ENCODE results near the gene SCN1B. TPM values are rescaled to one million over a fixed set of nuclear protein-coding genes. Genes with fewer than 3 reads are reported as not detected.

The SCN1B gene
- total and polyA plus RNA-seq, 2 of the 13 experiments (the other 11 are each of a cell fraction or from before 2014, with no cell fraction given) = 2.7 to 20.1 TPM

DNA sequence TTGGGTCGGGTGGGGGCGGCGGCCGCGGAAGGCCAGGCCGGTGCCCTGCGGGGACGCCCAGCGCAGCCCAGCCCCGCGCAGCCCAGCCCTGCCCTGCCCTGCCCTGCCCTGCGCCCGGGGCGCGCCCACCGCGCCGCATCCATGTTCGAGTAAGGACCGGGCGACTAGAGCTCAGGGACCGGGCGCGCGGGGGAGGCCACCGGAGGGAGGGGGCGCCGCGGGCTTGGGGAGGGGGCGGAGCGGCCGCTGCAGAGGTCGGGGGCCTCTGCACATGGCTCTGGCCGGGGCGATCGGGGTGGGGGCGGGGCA lies 30.0 kb upstream of the SCN1B start:
- WGBS (ENCODE audit: low lambda C conversion rate) = no CpG with 5 or more reads among the region's 37 CpGs
- POLR2A ChIA-PET = interaction anchor here (2.6 kb wide), 1 partner anchor 42 kb away, joined by 9 read pairs; no protein-coding TSS in a partner anchor
- intact Hi-C loops (cut with micrococcal nuclease; ENCODE audit: unreplicated experiment) = no loop called here

More for the DNA sequence above, 30.0 kb upstream of the SCN1B start:
- Histone ChIP-seq H3K27me3 (ENCODE audit: control insufficient read depth in 1 of 2, insufficient read depth in 2 of 2, low read length in 2 of 2) (no peaks in the 10 kb centered on the region; a peak in 1 of 5 replicates), H3K9me3 (ENCODE audit: low read length) (no peaks in the 10 kb centered on the region), H3K27ac (ENCODE audit: extremely low read length, insufficient read depth, low read length) (peak overlapping the region; percentile 74), H3K9ac (ENCODE audit: insufficient read depth, low read depth, low read length) (peak overlapping the region; percentile 88), H3K4me1 (ENCODE audit: insufficient read depth, low read length) (peaks cover 81% of the 10 kb centered on the region), H2AFZ (ENCODE audit: low read length) (no peak overlapping the region), H3K79me2 (ENCODE audit: insufficient read depth, low read length) (peaks cover 45% of the 10 kb centered on the region), H3K4me2 (ENCODE audit: low read depth, low read length) (no peak overlapping the region), H4K20me1 (ENCODE audit: insufficient read depth, low read length) (peaks cover 33% of the 10 kb centered on the region), H3K4me3 (replicated peaks in 1 of 3; ENCODE audit: insufficient read depth in 1 of 3, low read depth in 2 of 3, low read length in 3 of 3) (peak overlapping the region; percentile 81 to 86 (median 81); a peak in 5 of 6 replicates), H3K36me3 (replicated peaks in 1 of 2; ENCODE audit: control insufficient read depth in 1 of 2, insufficient read depth in 2 of 2, low read length in 2 of 2) (peaks cover 0 to 4% of the 10 kb centered on the region in 2 experiments; a peak in 4 of 5 replicates)
- no peak for FAIRE-seq
- in situ Hi-C loops (cut with HindIII; ENCODE audit: extremely low pct_ligation_motif_present, low pct_unique_long_range_greater_than_20kb) = no loop called here
- ATAC-seq = peak; percentile 35
- DNase-seq (ENCODE audit: low spot score) = no peak
- CTCF ChIA-PET (ENCODE audit: low intra/inter-chr PET ratio, low total read pairs) = no interaction called here
- BruUV-seq (replicated peaks) = no TSS peak
- TF ChIP-seq, protein P1, sequence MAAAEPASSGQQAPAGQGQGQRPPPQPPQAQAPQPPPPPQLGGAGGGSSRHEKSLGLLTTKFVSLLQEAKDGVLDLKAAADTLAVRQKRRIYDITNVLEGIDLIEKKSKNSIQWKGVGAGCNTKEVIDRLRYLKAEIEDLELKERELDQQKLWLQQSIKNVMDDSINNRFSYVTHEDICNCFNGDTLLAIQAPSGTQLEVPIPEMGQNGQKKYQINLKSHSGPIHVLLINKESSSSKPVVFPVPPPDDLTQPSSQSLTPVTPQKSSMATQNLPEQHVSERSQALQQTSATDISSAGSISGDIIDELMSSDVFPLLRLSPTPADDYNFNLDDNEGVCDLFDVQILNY (CRISPR knock-in tag; conservative IDR thresholded peaks at IDR 0.05) = no peak
- no peak for TF ChIP-seq ZNF782 (CRISPR knock-in tag; IDR thresholded peaks at IDR 0.05; ENCODE audit: borderline replicate concordance)
- no peak for TF ChIP-seq ZNF775 (CRISPR knock-in tag; IDR thresholded peaks at IDR 0.05; ENCODE audit: borderline replicate concordance)
- no peak for TF ChIP-seq ETV6 (CRISPR knock-in tag; conservative IDR thresholded peaks at IDR 0.05)
- TF ChIP-seq POLR2A (IDR thresholded peaks at IDR 0.05; ENCODE audit: insufficient read depth in 1 of 2, low read depth in 2 of 2, low read length in 2 of 2) = peak in 1 of 2 experiments; percentile 63; a peak in 1 of 4 replicates
- no peak for TF ChIP-seq GTF2F1 (IDR thresholded peaks at IDR 0.05; ENCODE audit: low read length)
- TF ChIP-seq PHF8 (CRISPR knock-in tag; IDR thresholded peaks at IDR 0.05) = 0 out of 2 replicates have a peak, but pooled peaks have one; percentile 13
- TF ChIP-seq, protein P2, sequence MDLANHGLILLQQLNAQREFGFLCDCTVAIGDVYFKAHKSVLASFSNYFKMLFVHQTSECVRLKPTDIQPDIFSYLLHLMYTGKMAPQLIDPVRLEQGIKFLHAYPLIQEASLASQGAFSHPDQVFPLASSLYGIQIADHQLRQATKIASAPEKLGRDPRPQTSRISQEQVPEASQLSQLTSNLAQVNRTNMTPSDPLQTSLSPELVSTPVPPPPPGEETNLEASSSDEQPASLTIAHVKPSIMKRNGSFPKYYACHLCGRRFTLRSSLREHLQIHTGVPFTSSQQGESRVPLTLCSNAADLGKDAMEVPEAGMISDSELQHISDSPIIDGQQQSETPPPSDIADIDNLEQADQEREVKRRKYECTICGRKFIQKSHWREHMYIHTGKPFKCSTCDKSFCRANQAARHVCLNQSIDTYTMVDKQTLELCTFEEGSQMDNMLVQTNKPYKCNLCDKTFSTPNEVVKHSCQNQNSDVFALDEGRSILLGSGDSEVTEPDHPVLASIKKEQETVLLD (CRISPR knock-in tag; IDR thresholded peaks at IDR 0.05; ENCODE audit: low read depth) = 0 out of 2 replicates have a peak, but pooled peaks have one; percentile 12
- no peak for TF ChIP-seq SRSF1 (optimal IDR thresholded peaks at IDR 0.05; ENCODE audit: low read depth, low read length)
- TF ChIP-seq GATA4 (IDR thresholded peaks at IDR 0.05; ENCODE audit: borderline replicate concordance, low read depth) = peak; percentile 16; the same call in 1 of the 2 replicates
- TF ChIP-seq ZFY (CRISPR knock-in tag; IDR thresholded peaks at IDR 0.05) = peak; percentile 67; the same call in 1 of the 2 replicates
- 0 out of 2 replicates have a peak, but pooled peaks have one; percentile 14 for TF ChIP-seq ZSCAN20 (CRISPR knock-in tag; IDR thresholded peaks at IDR 0.05; ENCODE audit: borderline replicate concordance)
- peak; percentile 61; the same call in 1 of the 2 replicates for TF ChIP-seq RBFOX2 (IDR thresholded peaks at IDR 0.05; ENCODE audit: low read depth, low read length)
- TF ChIP-seq HDAC1 (CRISPR knock-in tag; IDR thresholded peaks at IDR 0.05) = 0 out of 2 replicates have a peak, but pooled peaks have one; percentile 20
